Neural progenitor cell (in vitro differentiated cells): ENCODE measurements around the gene MAML3. TPM values are rescaled to one million over a fixed set of nuclear protein-coding genes. Genes with fewer than 3 reads are reported as not detected.

Source experiments
- DNase-seq: peaks from one replicate; pipeline ENCODE4 v3.0.0-alpha.2; 2016; ENCODE audit warnings: low spot score
- H2AFZ ChIP-seq: fragments of 200-600 bp; sonication (generic); replicated peaks from 2 replicates; pipeline ENCODE4 v1.6.1; 2016; ENCODE audit warnings: antibody characterized with exemption
- H3F3A ChIP-seq: fragments of 200-600 bp; sonication (generic); 2 replicates; pipeline ENCODE4 v1.6.1; 2016; ENCODE audit warnings: antibody characterized with exemption, low read depth
- H3K27ac ChIP-seq: fragments of 200-600 bp; sonication (generic); 2 replicates; pipeline ENCODE4 v1.5.1; 2016; ENCODE audit warnings: mild to moderate bottlenecking
- H3K27me3 ChIP-seq: fragments of 200-600 bp; sonication (generic); 2 replicates; pipeline ENCODE4 v1.6.1; 2016; ENCODE audit warnings: mild to moderate bottlenecking, moderate library complexity
- H3K36me3 ChIP-seq: fragments of 200-600 bp; sonication (generic); 2 replicates; pipeline ENCODE4 v1.5.1; 2016
- H3K4me1 ChIP-seq: fragments of 200-600 bp; sonication (generic); 2 replicates; pipeline ENCODE4 v1.6.1; 2016; ENCODE audit warnings: mixed run types
- H3K4me2 ChIP-seq: fragments of 200-600 bp; sonication (generic); 2 replicates; pipeline ENCODE4 v1.6.1; 2016
- H3K4me3 ChIP-seq: fragments of 200-600 bp; sonication (generic); 2 replicates; pipeline ENCODE4 v1.5.1; 2016
- H3K79me2 ChIP-seq: fragments of 200-600 bp; sonication (generic); 2 replicates; pipeline ENCODE4 v1.6.1; 2016; ENCODE audit warnings: low read depth
- H3K9ac ChIP-seq: fragments of 200-600 bp; sonication (generic); 2 replicates; pipeline ENCODE4 v1.6.1; 2016
- H3K9me3 ChIP-seq: fragments of 200-600 bp; sonication (generic); 2 replicates; pipeline ENCODE4 v1.5.1; 2016; ENCODE audit warnings: low read depth
- H4K20me1 ChIP-seq: fragments of 200-600 bp; sonication (generic); 2 replicates; pipeline ENCODE4 v1.6.1; 2016; ENCODE audit warnings: low read depth
- H3K27ac Mint-ChIP-seq: 3 replicates; pipeline ENCODE4 v1.8.0; 2021; ENCODE audit warnings: mixed read lengths
- H3K27me3 Mint-ChIP-seq: 2 replicates; pipeline ENCODE4 v1.8.0; 2022; ENCODE audit warnings: low read depth, mild to moderate bottlenecking, inconsistent platforms, moderate library complexity, mixed read lengths; ENCODE audit not compliant: insufficient read depth
- H3K36me3 Mint-ChIP-seq: 3 replicates; pipeline ENCODE4 v1.8.0; 2021; ENCODE audit warnings: mixed read lengths
- H3K4me1 Mint-ChIP-seq: 3 replicates; pipeline ENCODE4 v1.8.0; 2021; ENCODE audit warnings: mixed read lengths
- H3K4me3 Mint-ChIP-seq: 3 replicates; pipeline ENCODE4 v1.8.0; 2021; ENCODE audit warnings: mild to moderate bottlenecking, moderate library complexity, mixed read lengths
- H3K9me3 Mint-ChIP-seq: 3 replicates; pipeline ENCODE4 v1.8.0; 2020; ENCODE audit warnings: mixed read lengths
- CTCF ChIP-seq: fragments of 200-600 bp; sonication (generic); IDR thresholded peaks from 2 replicates; pipeline ENCODE4 v1.5.1; 2017; ENCODE audit warnings: antibody characterized with exemption, mild to moderate bottlenecking
- EZH2 ChIP-seq: fragments of 200-600 bp; sonication (generic); IDR thresholded peaks from 2 replicates; pipeline ENCODE4 v1.6.1; 2017; ENCODE audit warnings: antibody characterized with exemption, mild to moderate bottlenecking, moderate library complexity
- EZH2phosphoT487 ChIP-seq: fragments of 200-600 bp; sonication (generic); IDR thresholded peaks from 2 replicates; pipeline ENCODE4 v1.6.1; 2017; ENCODE audit warnings: antibody characterized with exemption
- total RNA-seq: library from RNA; depleted of rRNA; stranded (reverse); fragments of >200 nt; gene quantifications from 2 replicates; pipeline ENCODE4 v1.2.3, GENCODE V29; 2015; ENCODE audit warnings: low replicate concordance

Gene MAML3
- total RNA-seq, 1 donor from 2014 or later = 14.4 TPM

- Histone ChIP-seq H3K27ac (no peak overlapping the region), H2AFZ (no peak overlapping the region), H3K4me1 (peaks cover 23% of the 10 kb centered on the region), H4K20me1 (no peaks in the 10 kb centered on the region), H3K9me3 (no peaks in the 10 kb centered on the region), H3K4me2 (no peak overlapping the region), H3K4me3 (no peak overlapping the region), H3K36me3 (no peaks in the 10 kb centered on the region), H3K79me2 (no peaks in the 10 kb centered on the region), H3F3A (no peaks in the 10 kb centered on the region), H3K27me3 (no peaks in the 10 kb centered on the region), H3K9ac (no peak overlapping the region)
- peaks cover 5% of the 10 kb centered on the region for H3K36me3 Mint-ChIP-seq
- no peak for DNase-seq
- H3K27ac Mint-ChIP-seq = peak overlapping the region; percentile 15
- H3K4me3 Mint-ChIP-seq = no peak overlapping the region
- peaks cover 52% of the 10 kb centered on the region for H3K4me1 Mint-ChIP-seq
- TF ChIP-seq CTCF (no peak), EZH2 (no peak), EZH2phosphoT487 (no peak)
- H3K9me3 Mint-ChIP-seq = no peaks in the 10 kb centered on the region
- no peaks in the 10 kb centered on the region for H3K27me3 Mint-ChIP-seq
Observed at GRCh38 chr4:139797287-139797686, 356.7 kb downstream of the MAML3 start.

DNA sequence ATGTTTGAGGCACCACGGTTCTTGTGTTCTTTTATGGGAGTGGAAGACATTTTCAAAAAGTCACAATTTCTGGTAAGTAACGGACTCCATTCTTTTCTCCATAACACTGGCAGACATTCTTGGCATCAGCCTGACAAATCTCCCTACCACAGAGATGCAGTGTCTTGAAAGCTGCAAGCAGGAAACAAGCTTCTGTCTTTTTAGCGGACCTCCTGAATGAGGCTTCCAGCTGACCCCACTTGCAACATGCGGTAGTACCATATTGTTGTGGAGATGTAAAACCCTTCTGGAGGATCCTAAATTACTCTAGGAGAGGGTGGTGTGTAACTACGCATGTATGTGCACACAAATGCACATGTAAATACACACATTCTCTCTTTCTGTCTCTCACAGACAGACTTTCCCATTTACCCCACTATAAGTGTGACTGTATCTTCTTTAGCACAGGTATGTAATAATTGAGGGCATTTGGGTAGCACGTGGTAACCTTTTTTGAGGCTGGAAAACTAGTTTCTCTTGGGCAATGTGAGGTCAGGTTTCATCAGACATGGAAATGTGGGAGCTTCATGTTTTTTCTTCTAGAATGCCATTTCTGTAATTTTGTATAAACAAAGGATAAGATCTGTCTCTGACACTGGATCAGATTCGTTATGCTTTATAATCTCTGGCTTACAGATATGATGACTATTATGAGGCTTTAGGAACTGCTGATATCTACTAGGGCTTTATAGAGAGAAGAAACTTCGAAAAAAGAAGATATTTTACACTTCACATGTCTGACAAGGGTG lies 358.3 kb downstream of the MAML3 start:
- no peak overlapping the region for H2AFZ ChIP-seq
- peaks cover 5% of the 10 kb centered on the region for H3K36me3 Mint-ChIP-seq
- peaks cover 7% of the 10 kb centered on the region for H3K4me1 ChIP-seq
- no peak overlapping the region for H3K27ac Mint-ChIP-seq
- TF ChIP-seq CTCF = no peak
- no peak for TF ChIP-seq EZH2
- TF ChIP-seq EZH2phosphoT487 = no peak
- DNase-seq = no peak
- H4K20me1 ChIP-seq = no peaks in the 10 kb centered on the region
- H3F3A ChIP-seq = no peaks in the 10 kb centered on the region
- no peaks in the 10 kb centered on the region for H3K9me3 Mint-ChIP-seq
- no peaks in the 10 kb centered on the region for H3K27me3 Mint-ChIP-seq
- H3K79me2 ChIP-seq = no peaks in the 10 kb centered on the region
- no peak overlapping the region for H3K27ac ChIP-seq
- H3K27me3 ChIP-seq = no peaks in the 10 kb centered on the region
- H3K4me1 Mint-ChIP-seq = peaks cover 38% of the 10 kb centered on the region
- H3K4me3 Mint-ChIP-seq = no peak overlapping the region
- H3K4me2 ChIP-seq = no peak overlapping the region
- no peak overlapping the region for H3K9ac ChIP-seq
- no peaks in the 10 kb centered on the region for H3K36me3 ChIP-seq
- H3K9me3 ChIP-seq = no peaks in the 10 kb centered on the region
- H3K4me3 ChIP-seq = no peak overlapping the region

DNA sequence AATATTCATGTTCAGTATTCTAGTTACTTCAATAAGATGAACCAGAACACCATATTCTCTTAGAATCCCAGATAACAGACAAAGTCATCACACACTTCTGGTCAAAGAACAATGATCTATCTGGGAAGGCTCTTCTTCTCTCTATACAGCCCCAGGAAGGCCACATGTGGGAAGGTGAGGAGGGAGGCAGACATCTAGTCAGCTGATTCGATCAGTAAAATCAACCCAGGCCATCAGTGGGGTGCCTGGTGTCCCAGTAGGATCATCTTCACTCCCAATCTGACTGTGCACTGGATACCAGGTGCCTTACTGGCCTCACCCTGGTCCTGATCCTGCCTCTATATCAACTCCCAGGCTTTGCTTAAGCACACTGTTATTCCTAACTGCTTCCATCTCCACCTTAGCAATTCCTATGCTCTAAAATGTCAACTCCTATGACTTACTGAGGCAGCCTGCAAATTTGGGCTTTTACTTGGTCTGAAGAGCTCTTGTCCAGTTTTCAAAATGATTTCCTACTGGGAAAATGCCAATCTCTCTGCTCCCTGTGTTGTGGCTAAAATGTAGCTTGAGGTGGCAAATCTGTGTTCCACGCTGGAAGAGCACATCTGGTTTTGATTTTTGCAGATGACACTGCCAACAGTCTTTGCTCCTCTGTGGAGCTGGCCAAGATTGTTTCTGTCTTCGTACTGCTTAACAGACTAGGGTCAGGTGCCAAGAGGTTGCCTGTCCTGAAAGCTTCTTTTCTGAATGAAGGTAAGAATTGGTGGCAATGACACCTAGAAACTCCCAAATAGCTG lies 359.6 kb downstream of the MAML3 start:
- H3K27ac Mint-ChIP-seq = no peak overlapping the region

More for the DNA sequence above, 359.6 kb downstream of the MAML3 start:
- no peak overlapping the region for H3K9ac ChIP-seq
- H3K9me3 Mint-ChIP-seq = no peaks in the 10 kb centered on the region
- peaks cover 26% of the 10 kb centered on the region for H3K4me1 Mint-ChIP-seq
- H3F3A ChIP-seq = no peaks in the 10 kb centered on the region
- no peak overlapping the region for H2AFZ ChIP-seq
- H3K79me2 ChIP-seq = no peaks in the 10 kb centered on the region
- H3K27me3 ChIP-seq = no peaks in the 10 kb centered on the region
- no peak overlapping the region for H3K27ac ChIP-seq
- H4K20me1 ChIP-seq = no peaks in the 10 kb centered on the region
- H3K36me3 ChIP-seq = no peaks in the 10 kb centered on the region
- no peaks in the 10 kb centered on the region for H3K4me1 ChIP-seq
- no peaks in the 10 kb centered on the region for H3K27me3 Mint-ChIP-seq
- H3K4me2 ChIP-seq = no peak overlapping the region
- TF ChIP-seq EZH2phosphoT487 (no peak), EZH2 (no peak), CTCF (no peak)
- no peaks in the 10 kb centered on the region for H3K9me3 ChIP-seq
- DNase-seq = no peak
- peaks cover 5% of the 10 kb centered on the region for H3K36me3 Mint-ChIP-seq
- H3K4me3 ChIP-seq = no peak overlapping the region
- H3K4me3 Mint-ChIP-seq = no peak overlapping the region
